ENCODE data around the gene KCNK16. TPM values are rescaled to one million over a fixed set of nuclear protein-coding genes. Genes with fewer than 3 reads are reported as not detected.

Gene KCNK16
- total and polyA plus RNA-seq, 2 of the 8 experiments (the other 6 are each of a cell fraction or from before 2014, with no cell fraction given), result not detected

DNA sequence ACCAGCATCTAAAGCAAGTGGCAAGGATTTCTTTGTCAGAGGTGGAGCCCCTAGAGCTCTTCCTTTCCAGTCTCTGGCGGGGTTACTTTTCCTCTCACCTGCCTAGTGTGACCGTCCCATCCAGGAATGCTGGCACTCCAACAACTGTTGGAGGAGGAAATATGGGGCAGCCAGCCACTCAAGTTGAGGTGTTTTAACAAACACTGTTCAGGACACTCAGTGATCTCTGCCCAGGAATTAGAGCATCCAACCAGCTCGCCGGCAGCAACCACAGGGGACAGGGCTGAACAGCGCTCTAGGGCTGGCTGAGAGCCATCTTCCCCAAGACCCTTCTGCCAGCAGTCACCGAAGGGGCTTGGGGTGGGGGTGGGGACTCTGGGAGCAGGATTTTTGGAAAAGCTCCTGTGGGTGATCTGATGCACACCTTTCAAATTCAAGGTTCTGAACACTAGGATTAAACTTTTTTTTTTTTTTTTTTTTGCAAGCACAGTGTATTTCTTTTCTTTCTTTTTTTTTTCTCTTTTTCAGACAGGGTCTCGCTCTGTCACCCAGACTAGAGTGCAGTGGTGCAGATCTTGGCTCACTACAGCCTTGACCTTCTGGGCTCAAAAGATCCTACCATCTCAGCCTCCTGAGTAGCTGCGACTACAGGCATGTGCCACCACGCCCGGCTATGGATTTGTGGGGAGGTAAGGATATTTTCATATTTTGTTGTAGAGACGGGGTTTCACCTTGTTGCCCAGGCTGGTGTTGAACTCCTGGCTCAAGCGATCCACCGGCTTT lies 28.4 kb upstream of the KCNK16 start:
- Histone ChIP-seq H3K4me1 (replicated peaks in 1 of 4; ENCODE audit: control insufficient read depth in 3 of 4, insufficient read depth in 4 of 4, low read length in 3 of 4) (0 out of 7 replicates have a peak, but pooled peaks cover 0 to 2% (median 0%) of the 10 kb centered on the region in 4 experiments), H3K14ac (ENCODE audit: insufficient read length) (no peak overlapping the region), H3K23ac (ENCODE audit: insufficient read length) (no peak overlapping the region), H3K9me3 (ENCODE audit: insufficient read depth in 2 of 2, low read depth in 1 of 2, low read length in 1 of 2) (no peaks in the 10 kb centered on the region), H3K4me2 (ENCODE audit: insufficient read depth in 1 of 2, low read depth in 2 of 2, low read length in 2 of 2) (no peak overlapping the region), H2AK5ac (ENCODE audit: low read depth, low read length) (no peak overlapping the region), H3K79me2 (ENCODE audit: control insufficient read depth in 1 of 2, insufficient read depth in 2 of 2, low read length in 2 of 2) (no peaks in the 10 kb centered on the region), H3K9ac (replicated peaks in 1 of 4; ENCODE audit: extremely low read depth in 1 of 4, low read depth in 3 of 4, low read length in 3 of 4) (no peak overlapping the region), H4K8ac (ENCODE audit: extremely low read depth, insufficient read depth, low read length) (no peak overlapping the region), H4K91ac (replicated peaks; ENCODE audit: insufficient read length, low read length) (no peak overlapping the region), H2BK15ac (ENCODE audit: low read length) (no peak overlapping the region), H2AFZ (ENCODE audit: low read length) (no peak overlapping the region), H2BK5ac (ENCODE audit: low read depth, low read length) (no peak overlapping the region), H3K27ac (ENCODE audit: low read depth, low read length) (no peak overlapping the region), H2BK20ac (ENCODE audit: low read length) (no peak overlapping the region), H2BK120ac (replicated peaks; ENCODE audit: low read depth, low read length) (no peak overlapping the region), H3K4ac (replicated peaks; ENCODE audit: insufficient read length, low read depth, low read length) (no peak overlapping the region), H3K27me3 (replicated peaks in 1 of 4; ENCODE audit: control insufficient read depth in 3 of 4, extremely low read depth in 1 of 4, insufficient read depth in 3 of 4, low read length in 3 of 4) (no peaks in the 10 kb centered on the region), H3K36me3 (ENCODE audit: control insufficient read depth in 2 of 4, insufficient read depth in 4 of 4, low read length in 3 of 4) (no peaks in the 10 kb centered on the region), H3K56ac (replicated peaks; ENCODE audit: insufficient read length, low read depth, low read length) (no peak overlapping the region), H3K18ac (ENCODE audit: extremely low read depth, low read length) (no peak overlapping the region), H3K23me2 (ENCODE audit: low read depth, low read length) (no peaks in the 10 kb centered on the region), H2BK12ac (ENCODE audit: low read depth, low read length) (no peak overlapping the region), H4K5ac (ENCODE audit: insufficient read length, low read depth, low read length) (no peak overlapping the region), H3K4me3 (ENCODE audit: extremely low read depth in 1 of 4, insufficient read depth in 2 of 4, low read depth in 3 of 4, low read length in 4 of 4) (no peak overlapping the region), H3K79me1 (ENCODE audit: low read depth, low read length) (no peaks in the 10 kb centered on the region; the same call in 1 of the 2 replicates), H4K20me1 (replicated peaks in 1 of 2; ENCODE audit: control insufficient read depth in 1 of 2, insufficient read depth in 2 of 2, low read length in 2 of 2) (no peaks in the 10 kb centered on the region)
- POLR2A ChIA-PET (ENCODE audit: partially characterized antibody), result no interaction called here
- TF ChIP-seq RBBP5 (IDR thresholded peaks at IDR 0.05; ENCODE audit: borderline replicate concordance, low read depth, low read length), result no peak
- no peak for TF ChIP-seq SIRT6 (IDR thresholded peaks at IDR 0.05; ENCODE audit: low read length)
- FAIRE-seq (no peak), DNase-seq (ENCODE audit: low read depth in 1 of 2, low spot score in 2 of 2) (no peak)
- WGBS, 2 experiments (ENCODE audit: extremely low coverage in 1 of 2, insufficient coverage in 1 of 2, insufficient read length in 1 of 2, insufficient replicate concordance in 2 of 2, low coverage in 1 of 2, low lambda C conversion rate in 2 of 2, missing lambda C conversion rate in 1 of 2), result 95% methylated on average over 12 of the region's 13 CpGs; no CpG with 5 or more reads in 1 of the 2 experiments
- CTCF ChIA-PET (ENCODE audit: partially characterized antibody), result interaction anchor here (1.0 to 10.6 kb wide), 3 partner anchors 11 to 48 kb away, joined by 3 to 89 read pairs (median 3); no protein-coding TSS in a partner anchor
